Inflammatory macrophage treated with lipopolysaccharide for 4 hours (primary cell): ENCODE data around the gene TMEM273.

Source experiments
- DNase-seq: peaks from one replicate; pipeline ENCODE4 v3.0.0-alpha.2; 2020

Gene TMEM273, protein sequence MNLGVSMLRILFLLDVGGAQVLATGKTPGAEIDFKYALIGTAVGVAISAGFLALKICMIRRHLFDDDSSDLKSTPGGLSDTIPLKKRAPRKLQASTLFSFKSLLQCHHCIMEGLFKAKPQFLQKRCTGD

DNA sequence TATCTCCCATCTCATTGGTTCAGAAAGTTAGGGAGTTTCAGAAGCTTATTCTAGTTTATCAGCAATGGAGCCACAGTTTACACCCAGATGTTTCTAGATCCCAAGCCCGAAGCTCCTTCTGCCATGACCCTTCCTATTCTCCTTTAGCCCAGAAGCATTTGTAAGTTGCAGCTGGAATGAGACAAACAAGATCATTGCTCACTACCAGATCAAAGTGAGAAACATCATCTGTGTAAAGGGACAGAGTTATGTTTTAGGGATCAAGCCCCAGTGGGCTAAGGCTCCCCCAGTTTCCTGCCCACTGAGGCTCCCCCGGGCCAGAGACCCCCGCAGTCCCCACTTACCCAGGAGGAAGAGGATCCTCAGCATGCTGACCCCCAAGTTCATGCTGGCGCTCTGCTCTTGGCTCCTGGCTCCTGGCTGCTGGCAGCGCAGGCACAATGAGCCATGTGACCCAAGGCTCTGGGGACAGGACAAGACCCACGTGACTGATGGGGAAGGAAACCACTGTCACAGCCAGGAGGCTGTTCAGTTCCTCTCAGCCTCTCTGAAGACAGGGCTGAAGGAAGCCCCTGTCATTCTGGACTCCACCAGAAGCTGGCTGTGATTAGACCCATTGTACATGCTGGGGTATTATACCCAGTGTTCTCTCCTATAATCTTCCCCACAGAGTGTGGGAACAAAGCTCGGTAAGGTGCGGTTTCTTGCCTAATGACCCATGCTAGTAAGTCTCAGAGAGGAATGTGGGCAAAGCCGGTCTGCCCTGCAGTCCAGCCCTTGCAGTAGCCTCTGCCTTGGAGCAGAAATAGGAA lies at the start of gene TMEM273:
Gene TMEM273 (minus strand): TSS at position 442 of the 812 bp plus-strand sequence. CDS start 55 bp downstream, at position 387.
- peak; percentile 89 for DNase-seq

DNA sequence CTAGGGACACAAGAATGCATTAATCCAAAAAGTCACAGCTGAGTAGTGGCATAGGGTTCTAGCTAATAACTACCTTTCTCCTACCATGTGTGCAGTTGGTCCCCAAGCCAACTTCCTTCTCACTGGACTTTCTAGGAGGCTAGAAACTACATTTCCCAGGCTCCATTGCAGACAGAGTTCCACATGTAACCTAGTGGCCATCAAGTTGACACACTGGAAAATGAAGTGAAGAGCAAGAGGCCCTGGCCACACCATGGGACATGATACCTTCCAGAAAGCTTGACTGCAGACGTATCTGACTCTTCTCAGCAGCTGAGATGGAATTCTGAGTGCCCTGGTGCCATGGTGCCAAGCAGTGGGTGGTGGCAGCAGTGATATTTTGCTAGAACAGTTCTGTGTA lies 49.8 kb upstream of the TMEM273 start:
- no peak for DNase-seq

- no peak for DNase-seq
Observed at GRCh38 chr10:49235392-49235791, 47.2 kb upstream of the TMEM273 start.

DNA sequence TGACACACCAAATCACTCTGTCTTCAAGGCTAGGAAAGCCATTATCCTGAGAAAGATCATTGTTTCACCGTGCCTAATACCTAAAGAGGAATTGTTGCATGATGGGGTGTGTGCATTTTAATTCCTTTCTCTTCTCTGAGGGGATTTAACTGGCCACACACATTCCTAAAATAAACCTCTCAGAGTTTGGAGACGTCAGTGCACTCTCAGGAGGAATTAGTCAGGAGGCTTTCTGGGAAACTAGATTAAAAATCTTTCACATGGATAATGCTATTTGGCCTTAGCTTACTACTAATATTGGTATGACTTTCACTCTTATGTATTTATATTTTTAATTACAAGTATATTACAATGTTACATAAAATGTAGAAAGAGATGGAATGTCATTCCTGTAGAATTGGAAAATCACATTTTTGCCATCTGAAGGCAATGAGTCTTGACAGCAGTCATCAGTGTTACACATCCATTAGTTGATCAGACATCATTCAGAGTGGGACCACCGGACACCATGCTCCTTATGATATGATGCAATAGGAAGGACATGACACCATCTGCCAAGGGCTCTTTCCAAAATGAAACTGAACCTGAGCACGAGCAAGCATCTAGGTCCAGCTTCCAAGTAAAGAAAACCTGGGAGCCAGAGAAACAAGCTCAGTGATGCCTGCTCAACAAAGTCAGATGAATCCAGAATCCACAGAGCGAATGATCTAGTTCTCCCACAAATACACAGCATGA lies 43.1 kb upstream of the TMEM273 start:
- no peak for DNase-seq

DNA sequence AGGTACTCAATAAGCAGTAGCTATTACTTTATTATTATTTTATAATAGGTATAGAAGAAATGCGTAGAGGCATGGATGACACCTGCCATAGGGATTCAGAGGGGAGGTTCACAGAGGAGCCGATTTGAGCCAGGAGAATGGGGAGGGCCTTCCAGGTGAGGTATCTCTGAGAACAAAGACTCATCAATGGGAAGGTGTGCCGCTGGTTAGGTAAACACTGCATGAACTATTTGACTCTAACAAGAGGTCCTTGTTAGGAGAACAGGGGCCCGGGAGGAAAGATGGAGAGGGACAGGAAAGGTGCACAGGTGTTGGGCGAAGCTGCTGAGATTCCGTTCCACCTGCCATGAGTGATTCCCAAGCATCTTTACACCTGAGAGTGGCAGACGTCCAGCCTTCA lies 41.8 kb upstream of the TMEM273 start:
- no peak for DNase-seq

GRCh38 chr10:49228677-49229076 lies 40.5 kb upstream of the TMEM273 start:
- DNase-seq, result no peak

GRCh38 chr10:49227406-49227805 lies 39.2 kb upstream of the TMEM273 start:
- DNase-seq, result no peak

GRCh38 chr10:49226594-49226993 lies 38.4 kb upstream of the TMEM273 start:
- no peak for DNase-seq

GRCh38 chr10:49225218-49225876 lies 37.2 kb upstream of the TMEM273 start:
- DNase-seq, result no peak

GRCh38 chr10:49223205-49223604 lies 35.0 kb upstream of the TMEM273 start:
- no peak for DNase-seq

DNA sequence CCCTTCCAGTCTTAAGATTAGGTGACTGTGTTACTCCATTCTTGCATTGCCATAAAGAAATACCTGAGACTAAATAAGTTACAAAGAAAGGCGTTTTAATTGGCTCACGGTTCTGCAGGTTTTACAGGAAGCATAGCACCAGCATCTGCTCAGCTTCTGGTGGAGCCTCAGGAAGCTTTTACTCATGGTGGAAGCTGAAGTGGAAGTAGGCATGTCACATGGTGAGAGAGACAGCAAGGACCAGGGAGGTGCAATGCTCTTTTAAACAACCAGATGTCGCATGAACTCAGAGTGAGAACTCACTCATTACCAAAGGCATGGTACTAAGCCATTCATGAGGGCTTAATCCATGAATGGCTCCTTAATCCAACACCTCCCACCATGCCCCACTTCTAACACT lies 34.0 kb upstream of the TMEM273 start:
- DNase-seq, result no peak

- DNase-seq, result no peak
Observed at GRCh38 chr10:49220679-49221078, 32.5 kb upstream of the TMEM273 start.

DNA sequence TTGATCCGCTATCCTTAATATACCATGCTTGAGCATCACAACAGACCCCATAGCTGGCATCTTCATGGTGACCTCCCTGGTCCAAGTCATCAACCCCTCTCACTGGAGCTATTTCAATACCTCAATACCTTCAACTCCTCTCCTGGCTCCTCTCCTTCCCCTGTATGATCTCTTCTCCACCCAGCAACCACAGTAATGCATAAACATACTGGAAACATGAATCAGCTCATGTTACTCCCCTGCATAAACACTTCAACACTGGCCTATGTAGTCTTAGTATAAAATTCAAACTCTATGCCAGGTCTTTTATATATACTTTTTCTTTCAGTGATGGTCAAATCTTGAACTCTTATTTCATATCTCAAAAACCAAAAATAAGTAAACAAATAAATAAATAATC lies 31.8 kb upstream of the TMEM273 start:
- DNase-seq, result no peak

- no peak for DNase-seq
Observed at GRCh38 chr10:49219248-49219647, 31.1 kb upstream of the TMEM273 start.

- DNase-seq, result no peak
Observed at GRCh38 chr10:49218480-49218879, 30.3 kb upstream of the TMEM273 start.

DNA sequence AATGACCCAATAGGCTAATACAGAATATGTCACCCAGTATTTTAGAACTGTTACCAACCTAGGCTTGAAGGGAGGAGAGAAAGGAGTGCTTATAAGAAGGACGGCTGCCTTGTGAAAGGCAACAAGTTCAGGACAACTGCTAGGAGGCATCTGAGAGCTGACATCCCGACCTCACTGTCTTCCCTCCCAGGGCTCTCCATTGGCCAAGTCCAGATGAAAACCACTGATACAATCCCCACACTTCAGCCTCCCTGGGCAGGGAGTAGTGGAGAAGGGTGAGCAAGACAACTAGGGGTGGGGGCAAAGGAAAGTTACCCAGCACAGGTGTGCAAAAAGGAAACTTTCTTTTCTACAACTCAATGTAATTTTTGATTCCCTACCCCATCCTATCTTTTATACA lies 29.5 kb upstream of the TMEM273 start:
- no peak for DNase-seq

DNA sequence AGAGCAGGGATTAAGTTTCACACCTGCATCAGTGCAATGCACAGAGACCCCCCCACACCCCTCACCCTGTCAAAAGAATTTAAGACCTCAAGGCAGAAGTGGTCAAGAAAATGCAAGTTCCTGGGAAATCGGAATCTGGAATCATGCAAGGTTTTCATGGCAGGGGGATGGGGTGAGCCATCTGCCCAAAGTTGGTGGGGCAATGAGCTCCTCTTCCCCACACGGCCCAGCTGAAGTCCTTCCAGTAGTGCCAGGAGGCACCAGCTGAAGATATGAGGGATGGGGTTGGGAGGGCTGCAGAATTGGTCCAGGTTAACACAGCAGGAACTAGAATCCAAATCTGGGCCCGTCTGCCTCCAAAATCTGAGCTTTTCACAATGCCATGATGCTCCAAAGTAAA lies 25.0 kb upstream of the TMEM273 start:
- no peak for DNase-seq

GRCh38 chr10:49212783-49213182 lies 24.6 kb upstream of the TMEM273 start:
- no peak for DNase-seq

- no peak for DNase-seq
Observed at GRCh38 chr10:49212076-49212475, 23.9 kb upstream of the TMEM273 start.

- DNase-seq, result no peak
Observed at GRCh38 chr10:49208996-49209395, 20.8 kb upstream of the TMEM273 start.

GRCh38 chr10:49207936-49208487 lies 19.8 kb upstream of the TMEM273 start:
- no peak for DNase-seq

GRCh38 chr10:49207113-49207512 lies 18.9 kb upstream of the TMEM273 start:
- DNase-seq, result no peak

GRCh38 chr10:49205206-49205605 lies 17.0 kb upstream of the TMEM273 start:
- DNase-seq, result no peak
